ENCODE data around the gene MDK. TPM values are rescaled to one million over a fixed set of nuclear protein-coding genes. Genes with fewer than 3 reads are reported as not detected.
A peak's percentile ranks its signal among the peaks of the same experiment; 100 is the strongest.

MDK gene
- total RNA-seq, 4 donors from 2014 or later = 34.4 to 309 (median 180) TPM

GRCh38 chr11:46382646-46383403 is 1.4 kb downstream of the MDK start:
- TF ChIP-seq POLR2AphosphoS5 (IDR thresholded peaks at IDR 0.05) (no peak), CTCF (IDR thresholded peaks at IDR 0.05) (peak; percentile 40 to 56 (median 47))
- H3K4me3 ChIP-seq = peak overlapping the region in 1 of 4 donors; percentile 81
- in situ Hi-C loops (cut with MboI; ENCODE audit: low pct_ligation_motif_present in 1 of 4, low pct_unique_long_range_greater_than_20kb in 1 of 4, low sequenced_read_pairs in 3 of 4) = loop anchor here in 2 of 4 donors (25.0 kb wide), 1 partner anchor 154 kb away; no protein-coding TSS in a partner anchor
- peaks cover 45% of the 10 kb centered on the region for H3K27me3 ChIP-seq
- H3K4me1 ChIP-seq = peaks cover 9 to 47% (median 34%) of the 10 kb centered on the region in 4 donors
- WGBS, 2 donors (ENCODE audit: low coverage in 1 of 2) = 40% methylated on average over 18 of the region's 18 CpGs; no CpG with 5 or more reads in 1 of the 2 donors
- H3K27ac ChIP-seq = no peak overlapping the region
- no peaks in the 10 kb centered on the region for H3K9me3 ChIP-seq
- no peak for DNase-seq
- H3K36me3 ChIP-seq = no peaks in the 10 kb centered on the region
- intact Hi-C loops (cut with DNase I; ENCODE audit: low total_unique reads) = no loop called here

GRCh38 chr11:46383404-46383758 is 1.9 kb downstream of the MDK start:
- H3K27me3 ChIP-seq = peaks cover 51% of the 10 kb centered on the region

GRCh38 chr11:46383974-46384701 is 2.7 kb downstream of the MDK start:
- Histone ChIP-seq H3K9me3 (no peaks in the 10 kb centered on the region), H3K27ac (no peak overlapping the region), H3K4me1 (peaks cover 9 to 49% (median 36%) of the 10 kb centered on the region in 4 donors), H3K27me3 (peaks cover 59% of the 10 kb centered on the region), H3K4me3 (no peak overlapping the region), H3K36me3 (no peaks in the 10 kb centered on the region)
- TF ChIP-seq CTCF (IDR thresholded peaks at IDR 0.05) (no peak), POLR2AphosphoS5 (IDR thresholded peaks at IDR 0.05) (no peak), POLR2A (IDR thresholded peaks at IDR 0.05) (no peak), EP300 (IDR thresholded peaks at IDR 0.05; ENCODE audit: low read depth) (no peak)
- intact Hi-C loops (cut with DNase I; ENCODE audit: low total_unique reads) (no loop called here), in situ Hi-C loops (cut with MboI; ENCODE audit: low pct_ligation_motif_present in 1 of 4, low pct_unique_long_range_greater_than_20kb in 1 of 4, low sequenced_read_pairs in 3 of 4) (loop anchor here in 2 of 4 donors (25.0 kb wide), 1 partner anchor 153 kb away; no protein-coding TSS in a partner anchor)
- 66% methylated on average over 12 of the region's 12 CpGs; no CpG with 5 or more reads in 1 of the 2 donors for WGBS, 2 donors (ENCODE audit: low coverage in 1 of 2)
- DNase-seq = peak; percentile 71

More at GRCh38 chr11:46383404-46383758, 1.9 kb downstream of the MDK start:
- H3K9me3 ChIP-seq = no peaks in the 10 kb centered on the region
- peaks cover 9 to 47% (median 34%) of the 10 kb centered on the region in 4 donors for H3K4me1 ChIP-seq
- intact Hi-C loops (cut with DNase I; ENCODE audit: low total_unique reads) = no loop called here
- H3K27ac ChIP-seq = no peak overlapping the region
- no peak overlapping the region for H3K4me3 ChIP-seq
- in situ Hi-C loops (cut with MboI; ENCODE audit: low pct_ligation_motif_present in 1 of 4, low pct_unique_long_range_greater_than_20kb in 1 of 4, low sequenced_read_pairs in 3 of 4) = loop anchor here in 2 of 4 donors (25.0 kb wide), 1 partner anchor 154 kb away; no protein-coding TSS in a partner anchor
- peak in 1 of 5 experiments; percentile 13 for TF ChIP-seq CTCF (IDR thresholded peaks at IDR 0.05)
- TF ChIP-seq EP300 (IDR thresholded peaks at IDR 0.05; ENCODE audit: low read depth) = no peak
- H3K36me3 ChIP-seq = no peaks in the 10 kb centered on the region
- DNase-seq = no peak
- WGBS, 2 donors (ENCODE audit: low coverage in 1 of 2) = 74 to 100% methylated on average over 1 to 7 of the region's 7 CpGs

All from transverse colon (tissue), 4 donors.